ENCODE data around the gene CD22. TPM values are rescaled to one million over a fixed set of nuclear protein-coding genes. Genes with fewer than 3 reads are reported as not detected.

The CD22 gene
- total and polyA plus RNA-seq, 7 donors, result 0.11 to 3.2 (median 0.32) TPM

DNA sequence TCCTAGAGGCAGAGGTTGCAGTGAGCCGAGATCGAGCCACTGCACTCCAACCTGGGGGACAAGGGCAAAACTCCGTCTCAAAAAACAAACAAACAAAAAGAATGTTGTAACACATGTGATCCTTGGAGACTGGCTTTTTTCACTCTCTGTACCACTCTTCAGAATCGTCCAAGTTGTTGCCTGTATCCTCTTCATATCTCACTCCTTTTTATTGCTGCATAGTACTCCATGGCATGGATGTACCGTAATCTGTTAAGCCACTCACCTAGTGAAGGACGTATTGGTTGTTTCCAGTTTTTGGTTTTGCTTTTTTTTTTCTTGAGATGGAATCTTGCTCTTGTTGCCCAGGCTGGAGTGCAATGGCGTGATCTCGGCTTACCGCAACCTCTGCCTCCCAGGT is 7.0 kb upstream of the CD22 start:
- Histone ChIP-seq H3K4me1 (no peaks in the 10 kb centered on the region), H3K4me3 (no peak overlapping the region), H3K36me3 (ENCODE audit: insufficient read depth in 1 of 2, low read depth in 1 of 2) (no peaks in the 10 kb centered on the region), H3K27me3 (ENCODE audit: insufficient read depth in 3 of 3, low read length in 2 of 3) (peaks cover 0 to 8% (median 4%) of the 10 kb centered on the region in 3 donors), H3K9me3 (peaks cover 4% of the 10 kb centered on the region), H3K27ac (no peak overlapping the region)
- TF ChIP-seq, protein P1, sequence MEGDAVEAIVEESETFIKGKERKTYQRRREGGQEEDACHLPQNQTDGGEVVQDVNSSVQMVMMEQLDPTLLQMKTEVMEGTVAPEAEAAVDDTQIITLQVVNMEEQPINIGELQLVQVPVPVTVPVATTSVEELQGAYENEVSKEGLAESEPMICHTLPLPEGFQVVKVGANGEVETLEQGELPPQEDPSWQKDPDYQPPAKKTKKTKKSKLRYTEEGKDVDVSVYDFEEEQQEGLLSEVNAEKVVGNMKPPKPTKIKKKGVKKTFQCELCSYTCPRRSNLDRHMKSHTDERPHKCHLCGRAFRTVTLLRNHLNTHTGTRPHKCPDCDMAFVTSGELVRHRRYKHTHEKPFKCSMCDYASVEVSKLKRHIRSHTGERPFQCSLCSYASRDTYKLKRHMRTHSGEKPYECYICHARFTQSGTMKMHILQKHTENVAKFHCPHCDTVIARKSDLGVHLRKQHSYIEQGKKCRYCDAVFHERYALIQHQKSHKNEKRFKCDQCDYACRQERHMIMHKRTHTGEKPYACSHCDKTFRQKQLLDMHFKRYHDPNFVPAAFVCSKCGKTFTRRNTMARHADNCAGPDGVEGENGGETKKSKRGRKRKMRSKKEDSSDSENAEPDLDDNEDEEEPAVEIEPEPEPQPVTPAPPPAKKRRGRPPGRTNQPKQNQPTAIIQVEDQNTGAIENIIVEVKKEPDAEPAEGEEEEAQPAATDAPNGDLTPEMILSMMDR (IDR thresholded peaks at IDR 0.05), result no peak
- DNase-seq, result no peak
- ATAC-seq, result no peak
- intact Hi-C loops (cut with DNase I), result no loop called here
- WGBS, 3 donors, result 90 to 93% (median 91%) methylated on average over 9 of the region's 9 CpGs

GRCh38 chr19:35327642-35328041 is 1.3 kb upstream of the CD22 start:
- H3K36me3 ChIP-seq (ENCODE audit: insufficient read depth in 1 of 2, low read depth in 1 of 2), result no peaks in the 10 kb centered on the region
- intact Hi-C loops (cut with DNase I), result no loop called here
- no peak for ATAC-seq
- TF ChIP-seq, protein P1 (IDR thresholded peaks at IDR 0.05), result no peak
- no peaks in the 10 kb centered on the region for H3K4me1 ChIP-seq
- H3K27ac ChIP-seq, result no peak overlapping the region
- H3K4me3 ChIP-seq, result no peak overlapping the region
- 62 to 69% (median 62%) methylated on average over 4 of the region's 4 CpGs for WGBS, 3 donors
- no peak for DNase-seq
- H3K9me3 ChIP-seq, result no peaks in the 10 kb centered on the region
- peaks cover 0 to 40% (median 2%) of the 10 kb centered on the region in 3 donors for H3K27me3 ChIP-seq (ENCODE audit: insufficient read depth in 3 of 3, low read length in 2 of 3)

DNA sequence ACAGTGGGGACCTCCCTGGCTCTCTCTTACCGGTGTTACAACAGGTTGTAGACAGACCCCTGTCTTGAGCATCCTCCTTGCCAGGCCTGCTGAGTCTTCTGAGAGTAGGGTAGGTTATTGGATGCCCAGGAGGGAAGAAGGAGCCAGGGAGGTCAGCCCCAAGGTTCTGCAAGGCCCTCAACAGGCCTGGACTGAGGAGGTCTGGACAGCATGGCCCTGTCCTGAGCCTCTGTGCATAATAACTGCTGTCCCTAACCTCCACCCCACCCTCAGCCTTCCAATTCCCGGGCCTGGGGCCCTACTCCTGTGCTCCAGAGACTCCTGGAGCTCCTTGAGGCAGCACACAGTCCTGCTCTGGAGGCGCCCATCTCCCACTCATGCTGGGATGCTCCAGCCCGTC is 336 bp downstream of the CD22 start:
- TF ChIP-seq, protein P1 (IDR thresholded peaks at IDR 0.05), result no peak
- ATAC-seq, result no peak
- 63 to 78% (median 67%) methylated on average over 4 of the region's 4 CpGs for WGBS, 3 donors
- no peak overlapping the region for H3K27ac ChIP-seq
- no peak for DNase-seq
- H3K4me3 ChIP-seq, result no peak overlapping the region
- intact Hi-C loops (cut with DNase I), result no loop called here
- H3K27me3 ChIP-seq (ENCODE audit: insufficient read depth in 3 of 3, low read length in 2 of 3), result peaks cover 0 to 43% (median 2%) of the 10 kb centered on the region in 3 donors
- no peaks in the 10 kb centered on the region for H3K4me1 ChIP-seq
- H3K36me3 ChIP-seq (ENCODE audit: insufficient read depth in 1 of 2, low read depth in 1 of 2), result no peaks in the 10 kb centered on the region
- H3K9me3 ChIP-seq, result no peaks in the 10 kb centered on the region

DNA sequence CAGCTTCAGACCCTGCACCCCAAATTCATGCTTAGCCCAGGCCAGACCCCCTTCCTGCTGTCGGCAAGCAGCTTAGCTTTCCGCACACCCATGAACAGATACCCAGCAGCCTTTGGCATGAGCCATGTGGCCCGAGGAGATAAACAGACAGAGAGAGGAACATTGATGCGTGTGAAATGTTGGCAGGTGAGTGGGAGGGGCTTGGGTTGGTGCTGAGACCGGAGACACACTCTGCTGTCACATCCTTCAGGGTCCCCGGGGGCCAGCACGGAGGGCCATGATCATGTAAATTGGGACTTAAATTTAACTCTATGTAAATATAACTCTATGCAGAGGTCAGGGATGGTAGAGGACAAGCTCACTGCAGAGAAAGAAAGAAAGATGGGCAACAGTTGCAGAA is 1.5 kb downstream of the CD22 start:
- intact Hi-C loops (cut with DNase I), result no loop called here
- peaks cover 0 to 43% (median 2%) of the 10 kb centered on the region in 3 donors for H3K27me3 ChIP-seq (ENCODE audit: insufficient read depth in 3 of 3, low read length in 2 of 3)
- no peaks in the 10 kb centered on the region for H3K9me3 ChIP-seq
- 41 to 49% (median 45%) methylated on average over 7 of the region's 7 CpGs for WGBS, 3 donors
- no peak overlapping the region for H3K27ac ChIP-seq
- no peaks in the 10 kb centered on the region for H3K4me1 ChIP-seq
- ATAC-seq, result no peak
- TF ChIP-seq, protein P1 (IDR thresholded peaks at IDR 0.05), result no peak
- no peak for DNase-seq
- H3K4me3 ChIP-seq, result no peak overlapping the region
- no peaks in the 10 kb centered on the region for H3K36me3 ChIP-seq (ENCODE audit: insufficient read depth in 1 of 2, low read depth in 1 of 2)

DNA sequence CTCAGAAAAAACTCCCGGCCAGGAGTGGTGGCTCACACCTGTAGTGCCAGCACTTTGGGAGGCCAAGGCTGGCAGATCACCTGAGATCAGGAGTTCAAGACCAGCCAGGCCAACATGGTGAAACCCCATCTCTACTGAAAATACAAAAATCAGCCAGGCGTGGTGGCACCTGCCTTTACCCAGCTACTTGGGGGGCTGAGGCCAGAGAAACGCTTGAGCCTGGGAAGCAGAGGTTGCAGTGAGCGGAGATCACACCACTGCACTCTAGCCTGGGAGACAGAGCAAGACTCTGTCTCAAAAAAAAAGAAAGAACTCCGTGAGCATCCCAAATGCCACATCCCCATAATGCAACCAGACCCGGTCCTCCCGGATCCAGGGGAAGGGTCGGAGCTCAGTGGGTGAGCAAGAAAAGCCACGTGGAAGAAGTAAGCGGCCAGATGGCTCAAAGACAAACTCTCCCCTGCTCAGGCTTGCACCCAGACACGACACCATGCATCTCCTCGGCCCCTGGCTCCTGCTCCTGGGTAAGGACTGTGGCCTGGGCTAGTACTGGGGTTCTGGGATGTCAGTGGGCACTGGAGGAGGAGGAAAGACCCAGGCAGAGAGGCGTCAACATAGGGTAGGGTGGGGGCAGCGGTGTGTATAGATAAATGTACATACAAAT is 2.7 kb downstream of the CD22 start:
- Histone ChIP-seq H3K27me3 (ENCODE audit: insufficient read depth in 3 of 3, low read length in 2 of 3) (peaks cover 0 to 43% (median 5%) of the 10 kb centered on the region in 3 donors), H3K4me3 (no peak overlapping the region), H3K36me3 (ENCODE audit: insufficient read depth in 1 of 2, low read depth in 1 of 2) (no peaks in the 10 kb centered on the region), H3K27ac (no peak overlapping the region), H3K4me1 (no peaks in the 10 kb centered on the region), H3K9me3 (no peaks in the 10 kb centered on the region)
- WGBS, 3 donors, result 72 to 73% (median 73%) methylated on average over 14 of the region's 14 CpGs
- intact Hi-C loops (cut with DNase I), result no loop called here
- DNase-seq (no peak), ATAC-seq (no peak)
- TF ChIP-seq, protein P1 (IDR thresholded peaks at IDR 0.05), result no peak

Data from psoas muscle (tissue), 8 donors.